AG09319 (cell line): ENCODE data around the gene FMNL2.

Experiments
- DNase-seq: peaks from one replicate; pipeline ENCODE4 v3.0.0-alpha.2; 2010; ENCODE audit warnings: low read depth; ENCODE audit errors: extremely low read depth
- CTCF ChIP-seq: IDR thresholded peaks from 2 replicates; pipeline ENCODE4 v1.5.1; 2011; ENCODE audit warnings: low read depth, mild to moderate bottlenecking, inconsistent platforms, low read length, moderate library complexity

Gene FMNL2

GRCh38 chr2:152565884-152566727 lies 231.1 kb downstream of the FMNL2 start:
- TF ChIP-seq CTCF = no peak
- DNase-seq = no peak

DNA sequence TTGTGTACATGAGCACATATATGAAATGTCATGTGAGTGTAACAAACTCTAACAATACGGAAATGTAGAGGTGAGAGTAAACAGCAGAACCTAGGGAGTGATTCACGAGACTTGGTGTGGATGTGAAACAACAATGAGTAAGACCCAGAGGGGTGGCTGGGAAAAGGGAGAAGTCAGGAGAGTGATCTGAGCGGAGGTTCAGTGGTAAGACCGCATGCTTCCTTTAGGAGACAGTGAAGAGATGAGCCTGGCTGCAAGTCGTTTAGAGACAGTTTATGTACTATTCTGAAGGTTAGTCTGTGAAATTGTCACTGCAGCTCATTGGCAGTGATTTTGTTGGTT lies 231.7 kb downstream of the FMNL2 start:
- DNase-seq = no peak
- no peak for TF ChIP-seq CTCF

GRCh38 chr2:152568531-152568930 lies 233.6 kb downstream of the FMNL2 start:
- TF ChIP-seq CTCF = no peak
- DNase-seq = no peak

- no peak for DNase-seq
- no peak for TF ChIP-seq CTCF
Measured at GRCh38 chr2:152569186-152569585, 234.2 kb downstream of the FMNL2 start.

DNA sequence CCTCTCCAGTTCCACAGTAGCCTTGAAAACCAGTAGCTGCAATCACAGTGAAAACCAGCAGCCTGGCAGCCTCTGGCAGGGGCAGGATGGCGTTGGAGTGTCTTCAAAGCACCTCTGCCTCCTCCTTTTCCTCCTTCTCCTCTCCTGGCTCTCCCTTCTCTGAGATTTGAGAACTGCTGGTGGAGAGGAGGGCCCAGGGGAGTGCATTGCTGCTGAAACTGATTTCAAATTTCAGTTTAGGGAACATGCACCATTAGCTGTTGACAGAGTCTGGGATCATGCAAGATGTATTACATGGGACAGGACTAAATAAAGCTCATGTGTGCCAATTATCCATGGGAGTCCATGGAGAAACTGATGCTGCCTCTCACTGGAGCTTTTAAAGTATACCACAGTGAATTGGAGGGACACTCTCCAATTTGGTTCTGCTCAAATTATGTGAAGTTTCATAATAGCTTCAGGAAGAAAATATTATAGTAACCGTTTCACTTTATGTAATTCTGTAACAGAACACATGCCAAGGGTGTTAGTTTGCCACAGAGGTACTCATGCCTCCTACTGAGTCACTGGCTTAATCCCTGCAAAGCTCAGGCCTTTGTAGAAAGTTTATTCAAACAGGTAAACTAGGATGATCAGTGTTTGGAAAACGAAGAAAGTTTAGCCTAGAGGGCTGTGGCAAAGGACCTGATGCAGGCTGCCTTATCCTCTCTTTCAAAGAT lies 236.2 kb downstream of the FMNL2 start:
- TF ChIP-seq CTCF = no peak
- no peak for DNase-seq

GRCh38 chr2:152572031-152572430 lies 237.1 kb downstream of the FMNL2 start:
- no peak for DNase-seq
- TF ChIP-seq CTCF = no peak

GRCh38 chr2:152573168-152573567 lies 238.2 kb downstream of the FMNL2 start:
- TF ChIP-seq CTCF = no peak
- no peak for DNase-seq
